ENCODE measurements around the gene RASGEF1C.

DNA sequence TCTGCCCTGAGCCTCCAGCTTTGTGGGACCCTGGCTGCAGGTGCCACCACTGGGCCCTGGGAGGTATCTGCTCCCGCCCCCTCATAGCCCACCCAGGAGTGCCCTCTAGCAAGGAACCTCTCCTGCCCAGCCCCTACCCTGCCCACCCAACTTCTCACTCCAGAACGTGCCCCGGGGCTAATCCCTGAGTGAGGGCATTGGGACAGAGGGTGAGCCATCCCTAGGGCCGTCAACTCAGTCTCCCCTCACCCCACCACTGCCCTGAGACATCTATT, 2.7 kb upstream of the RASGEF1C start:
- no peak for TF ChIP-seq POLR2AphosphoS5 (IDR thresholded peaks at IDR 0.05; ENCODE audit: low read depth)
- TF ChIP-seq, protein P1, sequence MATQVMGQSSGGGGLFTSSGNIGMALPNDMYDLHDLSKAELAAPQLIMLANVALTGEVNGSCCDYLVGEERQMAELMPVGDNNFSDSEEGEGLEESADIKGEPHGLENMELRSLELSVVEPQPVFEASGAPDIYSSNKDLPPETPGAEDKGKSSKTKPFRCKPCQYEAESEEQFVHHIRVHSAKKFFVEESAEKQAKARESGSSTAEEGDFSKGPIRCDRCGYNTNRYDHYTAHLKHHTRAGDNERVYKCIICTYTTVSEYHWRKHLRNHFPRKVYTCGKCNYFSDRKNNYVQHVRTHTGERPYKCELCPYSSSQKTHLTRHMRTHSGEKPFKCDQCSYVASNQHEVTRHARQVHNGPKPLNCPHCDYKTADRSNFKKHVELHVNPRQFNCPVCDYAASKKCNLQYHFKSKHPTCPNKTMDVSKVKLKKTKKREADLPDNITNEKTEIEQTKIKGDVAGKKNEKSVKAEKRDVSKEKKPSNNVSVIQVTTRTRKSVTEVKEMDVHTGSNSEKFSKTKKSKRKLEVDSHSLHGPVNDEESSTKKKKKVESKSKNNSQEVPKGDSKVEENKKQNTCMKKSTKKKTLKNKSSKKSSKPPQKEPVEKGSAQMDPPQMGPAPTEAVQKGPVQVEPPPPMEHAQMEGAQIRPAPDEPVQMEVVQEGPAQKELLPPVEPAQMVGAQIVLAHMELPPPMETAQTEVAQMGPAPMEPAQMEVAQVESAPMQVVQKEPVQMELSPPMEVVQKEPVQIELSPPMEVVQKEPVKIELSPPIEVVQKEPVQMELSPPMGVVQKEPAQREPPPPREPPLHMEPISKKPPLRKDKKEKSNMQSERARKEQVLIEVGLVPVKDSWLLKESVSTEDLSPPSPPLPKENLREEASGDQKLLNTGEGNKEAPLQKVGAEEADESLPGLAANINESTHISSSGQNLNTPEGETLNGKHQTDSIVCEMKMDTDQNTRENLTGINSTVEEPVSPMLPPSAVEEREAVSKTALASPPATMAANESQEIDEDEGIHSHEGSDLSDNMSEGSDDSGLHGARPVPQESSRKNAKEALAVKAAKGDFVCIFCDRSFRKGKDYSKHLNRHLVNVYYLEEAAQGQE (IDR thresholded peaks at IDR 0.05; ENCODE audit: insufficient replicate concordance, low read depth) = no peak
- TF ChIP-seq, protein P2, sequence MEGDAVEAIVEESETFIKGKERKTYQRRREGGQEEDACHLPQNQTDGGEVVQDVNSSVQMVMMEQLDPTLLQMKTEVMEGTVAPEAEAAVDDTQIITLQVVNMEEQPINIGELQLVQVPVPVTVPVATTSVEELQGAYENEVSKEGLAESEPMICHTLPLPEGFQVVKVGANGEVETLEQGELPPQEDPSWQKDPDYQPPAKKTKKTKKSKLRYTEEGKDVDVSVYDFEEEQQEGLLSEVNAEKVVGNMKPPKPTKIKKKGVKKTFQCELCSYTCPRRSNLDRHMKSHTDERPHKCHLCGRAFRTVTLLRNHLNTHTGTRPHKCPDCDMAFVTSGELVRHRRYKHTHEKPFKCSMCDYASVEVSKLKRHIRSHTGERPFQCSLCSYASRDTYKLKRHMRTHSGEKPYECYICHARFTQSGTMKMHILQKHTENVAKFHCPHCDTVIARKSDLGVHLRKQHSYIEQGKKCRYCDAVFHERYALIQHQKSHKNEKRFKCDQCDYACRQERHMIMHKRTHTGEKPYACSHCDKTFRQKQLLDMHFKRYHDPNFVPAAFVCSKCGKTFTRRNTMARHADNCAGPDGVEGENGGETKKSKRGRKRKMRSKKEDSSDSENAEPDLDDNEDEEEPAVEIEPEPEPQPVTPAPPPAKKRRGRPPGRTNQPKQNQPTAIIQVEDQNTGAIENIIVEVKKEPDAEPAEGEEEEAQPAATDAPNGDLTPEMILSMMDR (IDR thresholded peaks at IDR 0.05; ENCODE audit: insufficient read depth, low read length) = no peak

All from HL-60 (cell line).